ENCODE measurements around the gene GPR141.

The GPR141 gene

GRCh38 chr7:37665352-37666022 lies 18.1 kb upstream of the GPR141 start:
- Histone ChIP-seq H3K27me3 (replicated peaks; ENCODE audit: control insufficient read depth, insufficient read depth, low read length) (no peaks in the 10 kb centered on the region), H3K36me3 (ENCODE audit: control insufficient read depth, insufficient read depth, low read length) (no peaks in the 10 kb centered on the region), H3K4me3 (replicated peaks; ENCODE audit: low read depth, low read length) (no peak overlapping the region)
- no peak for DNase-seq (ENCODE audit: extremely low read depth, insufficient read length)
- TF ChIP-seq, protein P1, sequence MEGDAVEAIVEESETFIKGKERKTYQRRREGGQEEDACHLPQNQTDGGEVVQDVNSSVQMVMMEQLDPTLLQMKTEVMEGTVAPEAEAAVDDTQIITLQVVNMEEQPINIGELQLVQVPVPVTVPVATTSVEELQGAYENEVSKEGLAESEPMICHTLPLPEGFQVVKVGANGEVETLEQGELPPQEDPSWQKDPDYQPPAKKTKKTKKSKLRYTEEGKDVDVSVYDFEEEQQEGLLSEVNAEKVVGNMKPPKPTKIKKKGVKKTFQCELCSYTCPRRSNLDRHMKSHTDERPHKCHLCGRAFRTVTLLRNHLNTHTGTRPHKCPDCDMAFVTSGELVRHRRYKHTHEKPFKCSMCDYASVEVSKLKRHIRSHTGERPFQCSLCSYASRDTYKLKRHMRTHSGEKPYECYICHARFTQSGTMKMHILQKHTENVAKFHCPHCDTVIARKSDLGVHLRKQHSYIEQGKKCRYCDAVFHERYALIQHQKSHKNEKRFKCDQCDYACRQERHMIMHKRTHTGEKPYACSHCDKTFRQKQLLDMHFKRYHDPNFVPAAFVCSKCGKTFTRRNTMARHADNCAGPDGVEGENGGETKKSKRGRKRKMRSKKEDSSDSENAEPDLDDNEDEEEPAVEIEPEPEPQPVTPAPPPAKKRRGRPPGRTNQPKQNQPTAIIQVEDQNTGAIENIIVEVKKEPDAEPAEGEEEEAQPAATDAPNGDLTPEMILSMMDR (IDR thresholded peaks at IDR 0.05; ENCODE audit: insufficient read depth, low read length, poor library complexity, severe bottlenecking): no peak

GRCh38 chr7:37666026-37666799 lies 17.4 kb upstream of the GPR141 start:
- Histone ChIP-seq H3K4me3 (replicated peaks; ENCODE audit: low read depth, low read length) (no peak overlapping the region), H3K27me3 (replicated peaks; ENCODE audit: control insufficient read depth, insufficient read depth, low read length) (no peaks in the 10 kb centered on the region), H3K36me3 (ENCODE audit: control insufficient read depth, insufficient read depth, low read length) (no peaks in the 10 kb centered on the region)
- no peak for DNase-seq (ENCODE audit: extremely low read depth, insufficient read length)
- TF ChIP-seq, protein P1 (IDR thresholded peaks at IDR 0.05; ENCODE audit: insufficient read depth, low read length, poor library complexity, severe bottlenecking): no peak

GRCh38 chr7:37669818-37670217 lies 13.7 kb upstream of the GPR141 start:
- TF ChIP-seq, protein P1 (IDR thresholded peaks at IDR 0.05; ENCODE audit: insufficient read depth, low read length, poor library complexity, severe bottlenecking): no peak
- no peak overlapping the region for H3K4me3 ChIP-seq (replicated peaks; ENCODE audit: low read depth, low read length)
- no peaks in the 10 kb centered on the region for H3K36me3 ChIP-seq (ENCODE audit: control insufficient read depth, insufficient read depth, low read length)
- no peak for DNase-seq (ENCODE audit: extremely low read depth, insufficient read length)
- no peaks in the 10 kb centered on the region for H3K27me3 ChIP-seq (replicated peaks; ENCODE audit: control insufficient read depth, insufficient read depth, low read length)

DNA sequence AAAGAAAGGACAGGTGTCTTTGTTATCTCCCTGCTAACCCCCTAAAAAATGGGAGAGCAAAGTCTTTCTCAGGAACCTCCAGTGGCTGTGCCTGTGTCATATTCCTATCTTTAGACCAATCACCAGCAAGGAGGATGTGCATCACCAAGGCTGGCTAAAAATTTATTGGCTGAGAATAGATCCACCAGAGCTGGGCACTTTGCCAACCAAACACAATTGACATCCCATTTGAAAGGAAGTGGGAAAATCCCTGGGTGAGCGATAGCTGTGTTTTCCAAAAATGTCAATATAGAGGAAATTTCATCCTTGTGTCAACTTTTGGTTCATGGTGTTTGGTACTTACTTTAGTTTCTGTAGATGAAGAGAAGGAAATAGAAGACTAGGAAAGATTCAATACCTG lies 13.1 kb upstream of the GPR141 start:
- DNase-seq (ENCODE audit: extremely low read depth, insufficient read length): no peak
- TF ChIP-seq, protein P1 (IDR thresholded peaks at IDR 0.05; ENCODE audit: insufficient read depth, low read length, poor library complexity, severe bottlenecking): no peak

GRCh38 chr7:37671876-37672275 lies 11.7 kb upstream of the GPR141 start:
- Histone ChIP-seq H3K27me3 (replicated peaks; ENCODE audit: control insufficient read depth, insufficient read depth, low read length) (no peaks in the 10 kb centered on the region), H3K36me3 (ENCODE audit: control insufficient read depth, insufficient read depth, low read length) (no peaks in the 10 kb centered on the region), H3K4me3 (replicated peaks; ENCODE audit: low read depth, low read length) (no peak overlapping the region)
- TF ChIP-seq, protein P1 (IDR thresholded peaks at IDR 0.05; ENCODE audit: insufficient read depth, low read length, poor library complexity, severe bottlenecking): no peak
- DNase-seq (ENCODE audit: extremely low read depth, insufficient read length): no peak

More for the DNA sequence above, 13.1 kb upstream of the GPR141 start:
- H3K4me3 ChIP-seq (replicated peaks; ENCODE audit: low read depth, low read length): no peak overlapping the region
- H3K27me3 ChIP-seq (replicated peaks; ENCODE audit: control insufficient read depth, insufficient read depth, low read length): no peaks in the 10 kb centered on the region
- H3K36me3 ChIP-seq (ENCODE audit: control insufficient read depth, insufficient read depth, low read length): no peaks in the 10 kb centered on the region

Measured in GM06990 (cell line).